H1 (cell line): Measurements from ENCODE around the gene ABCD4. TPM values are rescaled to one million over a fixed set of nuclear protein-coding genes. Genes with fewer than 3 reads are reported as not detected.

Experiments
- CBX5 ChIP-seq: fragments of 300-800, 300-1000 bp; sonication (generic); IDR thresholded peaks from 2 replicates; pipeline ENCODE4 v1.7.1; 2016; ENCODE audit warnings: antibody characterized with exemption, low read length, low read depth
- CTBP2 ChIP-seq: IDR thresholded peaks from 2 replicates; pipeline ENCODE4 v1.7.0; 2011; ENCODE audit warnings: borderline replicate concordance, mild to moderate bottlenecking, moderate library complexity, mixed read lengths, low read length; ENCODE audit not compliant: insufficient read depth, insufficient read length
- GABPA ChIP-seq: IDR thresholded peaks from 2 replicates; pipeline ENCODE4 v1.6.1; 2011; ENCODE audit warnings: mild to moderate bottlenecking, low read length, moderate library complexity, borderline replicate concordance; ENCODE audit not compliant: insufficient read depth
- NRF1 ChIP-seq: IDR thresholded peaks from 2 replicates; pipeline ENCODE4 v1.6.1; 2011; ENCODE audit warnings: mild to moderate bottlenecking, low read depth, low read length, improper control_type of control experiment
- RNF2 ChIP-seq: fragments of 200-900, 300-1000 bp; sonication (generic); IDR thresholded peaks from 2 replicates; pipeline ENCODE4 v1.7.1; 2016; ENCODE audit warnings: borderline replicate concordance, low read depth, mild to moderate bottlenecking, antibody characterized with exemption, low read length; ENCODE audit not compliant: poor library complexity, severe bottlenecking; ENCODE audit errors: missing control alignments
- SIN3A ChIP-seq, 2 experiments: IDR thresholded peaks in 1 of 2; conservative IDR thresholded peaks in 1 of 2; 2 replicates each; pipeline ENCODE4 v1.6.1; 2011 to 2012; ENCODE audit warnings: low read length in 2 of 2, improper control_type of control experiment in 1 of 2, low read depth in 1 of 2, mild to moderate bottlenecking in 1 of 2
- ZNF274 ChIP-seq: IDR thresholded peaks from 2 replicates; pipeline ENCODE4 v1.7.0; 2012; ENCODE audit warnings: low read length, borderline replicate concordance; ENCODE audit errors: extremely low read depth
- polyA plus RNA-seq, 7 experiments: library from polyadenylated mRNA; depleted of rRNA in 3 of 7; stranded (reverse) in 5 of 7; unstranded in 2 of 7; fragments of >200 nt in 5 of 7; fragments of 200-250 nt in 2 of 7; gene quantifications; 1 replicate in 5 of 7; 2 replicates in 1 of 7; 4 replicates in 1 of 7; pipeline versions ENCODE4 v1.2.1 to v1.2.3, GENCODE V29; 2011 to 2013; ENCODE audit warnings: missing spikeins in 2 of 7, mixed read lengths in 2 of 7
- total RNA-seq: library from RNA; stranded (reverse); fragmentation: NEBNext Ultra II Directional; extraction: Animal tissue kit (Norgen Biotek cat#: 25700); gene quantifications from 2 replicates; pipeline ENCODE4 v1.2.1, GENCODE V29; 2021

ABCD4 gene
- total and polyA plus RNA-seq, 2 of the 8 experiments (the other 6 are each of a cell fraction or from before 2014, with no cell fraction given): 47.9 to 97.7 TPM

- TF ChIP-seq SIN3A (conservative IDR thresholded peaks at IDR 0.05 in 1 of 2, IDR thresholded peaks at IDR 0.05 in 1 of 2; ENCODE audit: low read depth in 1 of 2, low read length in 2 of 2) (peak; percentile 65 to 84; a peak in 3 of 4 replicates), ZNF274 (no peak), GABPA (no peak), NRF1 (no peak), CTBP2 (peak; percentile 99), RNF2 (no peak), CBX5 (no peak)
- TF ChIP-seq, all 59 proteins: peak for 31
Measured at GRCh38 chr14:74326369-74327152, 23.8 kb upstream of the ABCD4 start (continued).
